ENCODE data around the gene KREMEN2. TPM values are rescaled to one million over a fixed set of nuclear protein-coding genes. Genes with fewer than 3 reads are reported as not detected.
"Not testable (repeated sequence)": the region's sequence is repeated elsewhere in the genome, so short reads cannot be mapped to it uniquely, and the experiment has no call there.

KREMEN2 gene
- total RNA-seq, 1 donor: not detected

- no peaks in the 10 kb centered on the region for H3K27me3 ChIP-seq (ENCODE audit: insufficient read depth, low read length)
- H3K9me3 ChIP-seq (ENCODE audit: low read depth, low read length): no peaks in the 10 kb centered on the region
- no peaks in the 10 kb centered on the region for H3K4me1 ChIP-seq (ENCODE audit: insufficient read depth, low read length)
- H3K4me3 ChIP-seq (ENCODE audit: low read length): no peak overlapping the region
These were observed 30.9 kb upstream of the KREMEN2 start for GRCh38 chr16:2933136-2933535.

DNA sequence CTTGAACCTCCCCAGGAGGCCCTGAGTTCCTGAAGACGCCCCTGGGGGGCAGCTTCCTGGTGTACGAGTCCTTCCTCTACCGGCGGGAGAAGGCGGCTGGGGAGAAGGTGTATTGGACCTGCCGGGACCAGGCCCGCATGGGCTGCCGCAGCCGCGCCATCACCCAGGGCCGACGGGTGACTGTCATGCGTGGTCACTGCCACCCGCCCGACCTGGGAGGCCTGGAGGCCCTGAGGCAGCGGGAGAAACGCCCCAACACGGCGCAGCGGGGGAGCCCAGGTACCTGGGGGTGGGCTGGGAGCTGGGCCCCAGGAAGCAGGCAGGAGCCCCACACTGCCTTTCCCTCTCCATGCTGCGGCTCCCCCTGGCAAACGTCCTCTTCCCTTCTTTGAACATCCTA, 30.4 kb upstream of the KREMEN2 start:
- H3K4me1 ChIP-seq (ENCODE audit: insufficient read depth, low read length): no peaks in the 10 kb centered on the region
- H3K27me3 ChIP-seq (ENCODE audit: insufficient read depth, low read length): no peaks in the 10 kb centered on the region
- H3K4me3 ChIP-seq (ENCODE audit: low read length): no peak overlapping the region
- no peaks in the 10 kb centered on the region for H3K9me3 ChIP-seq (ENCODE audit: low read depth, low read length)

DNA sequence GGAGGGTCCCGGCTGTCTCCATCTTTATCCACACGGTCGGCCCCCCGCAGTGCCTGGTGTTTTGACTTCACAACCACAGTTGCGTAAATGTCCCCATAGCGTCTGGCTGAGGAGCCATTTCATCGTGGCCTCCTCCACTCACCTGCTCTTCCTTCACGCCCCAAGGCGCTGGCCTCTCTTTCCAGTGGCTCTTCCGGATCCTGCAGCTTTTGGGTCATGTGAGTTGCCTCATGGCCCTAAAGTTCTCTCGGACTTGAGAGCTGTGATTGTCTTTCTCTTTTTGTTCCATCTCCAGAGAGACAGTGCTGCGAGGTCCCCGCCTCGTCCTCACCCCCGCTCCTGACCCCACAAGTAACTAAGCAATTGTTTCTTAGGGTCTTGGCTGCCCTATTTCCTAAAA, 29.6 kb upstream of the KREMEN2 start:
- H3K4me3 ChIP-seq (ENCODE audit: low read length): no peak overlapping the region
- H3K9me3 ChIP-seq (ENCODE audit: low read depth, low read length): no peaks in the 10 kb centered on the region
- H3K27me3 ChIP-seq (ENCODE audit: insufficient read depth, low read length): no peaks in the 10 kb centered on the region
- H3K4me1 ChIP-seq (ENCODE audit: insufficient read depth, low read length): no peaks in the 10 kb centered on the region

GRCh38 chr16:2936436-2937011, 27.6 kb upstream of the KREMEN2 start:
- H3K4me3 ChIP-seq (ENCODE audit: low read length): no peak overlapping the region
- no peaks in the 10 kb centered on the region for H3K9me3 ChIP-seq (ENCODE audit: low read depth, low read length)
- H3K27me3 ChIP-seq (ENCODE audit: insufficient read depth, low read length): no peaks in the 10 kb centered on the region
- H3K4me1 ChIP-seq (ENCODE audit: insufficient read depth, low read length): no peaks in the 10 kb centered on the region

DNA sequence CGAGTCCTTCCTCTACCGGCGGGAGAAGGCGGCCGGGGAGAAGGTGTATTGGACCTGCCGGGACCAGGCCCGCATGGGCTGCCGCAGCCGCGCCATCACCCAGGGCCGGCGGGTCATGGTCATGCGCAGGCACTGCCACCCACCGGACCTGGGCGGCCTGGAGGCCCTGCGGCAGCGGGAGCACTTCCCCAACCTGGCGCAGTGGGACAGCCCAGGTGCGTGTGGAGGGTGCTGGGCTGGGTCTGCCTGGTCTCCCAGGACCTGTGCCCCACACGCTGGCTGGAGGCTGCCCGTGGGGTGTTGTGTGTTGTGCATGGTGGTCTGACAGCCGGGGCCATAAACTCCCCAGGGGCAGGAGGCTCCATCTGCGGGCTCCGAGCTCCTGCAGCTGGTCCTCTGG, 26.9 kb upstream of the KREMEN2 start:
- no peaks in the 10 kb centered on the region for H3K9me3 ChIP-seq (ENCODE audit: low read depth, low read length)
- H3K4me1 ChIP-seq (ENCODE audit: insufficient read depth, low read length): no peaks in the 10 kb centered on the region
- H3K4me3 ChIP-seq (ENCODE audit: low read length): no peak overlapping the region
- H3K27me3 ChIP-seq (ENCODE audit: insufficient read depth, low read length): no peaks in the 10 kb centered on the region

DNA sequence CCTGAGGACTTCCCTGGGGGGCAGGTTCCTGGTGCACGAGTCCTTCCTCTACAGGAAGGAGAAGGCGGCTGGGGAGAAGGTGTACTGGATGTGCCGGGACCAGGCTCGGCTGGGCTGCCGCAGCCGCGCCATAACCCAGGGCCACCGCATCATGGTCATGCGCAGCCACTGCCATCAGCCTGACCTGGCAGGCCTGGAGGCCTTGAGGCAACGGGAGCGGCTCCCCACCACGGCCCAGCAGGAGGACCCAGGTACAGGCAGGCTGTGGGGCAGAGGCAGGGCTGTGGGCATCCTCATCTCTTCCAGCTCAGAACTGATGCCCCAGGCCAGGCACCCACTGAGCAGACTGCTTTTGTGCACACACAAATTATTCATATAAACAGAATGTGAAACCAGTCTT, 25.9 kb upstream of the KREMEN2 start:
- Histone ChIP-seq H3K4me3 (ENCODE audit: low read length) (no peak overlapping the region), H3K4me1 (ENCODE audit: insufficient read depth, low read length) (no peaks in the 10 kb centered on the region), H3K9me3 (ENCODE audit: low read depth, low read length) (no peaks in the 10 kb centered on the region), H3K27me3 (ENCODE audit: insufficient read depth, low read length) (no peaks in the 10 kb centered on the region)

GRCh38 chr16:2939968-2940367, 24.1 kb upstream of the KREMEN2 start:
- H3K9me3 ChIP-seq (ENCODE audit: low read depth, low read length): no peaks in the 10 kb centered on the region
- H3K4me1 ChIP-seq (ENCODE audit: insufficient read depth, low read length): no peaks in the 10 kb centered on the region
- H3K27me3 ChIP-seq (ENCODE audit: insufficient read depth, low read length): no peaks in the 10 kb centered on the region
- H3K4me3 ChIP-seq (ENCODE audit: low read length): no peak overlapping the region

DNA sequence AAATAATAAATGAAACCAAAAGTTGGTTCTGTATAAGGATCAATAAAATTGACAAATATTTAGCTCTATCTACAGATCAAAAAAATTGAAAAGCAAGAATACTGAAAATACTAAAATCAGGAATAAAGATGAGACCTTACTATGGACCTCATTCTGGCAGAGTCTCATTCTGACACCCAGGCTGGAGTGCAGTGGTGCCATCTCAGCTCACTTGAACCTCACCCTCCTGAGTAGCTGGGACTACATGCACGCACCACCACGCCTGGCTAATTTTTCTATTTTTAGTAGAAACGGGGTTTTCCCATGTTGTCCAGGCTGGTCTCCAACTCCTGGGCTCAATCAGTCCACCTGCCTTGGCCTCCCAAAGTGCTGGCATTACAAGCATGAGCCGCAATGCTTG, 22.0 kb upstream of the KREMEN2 start:
- H3K9me3 ChIP-seq (ENCODE audit: low read depth, low read length): no peaks in the 10 kb centered on the region
- H3K4me1 ChIP-seq (ENCODE audit: insufficient read depth, low read length): no peaks in the 10 kb centered on the region
- H3K4me3 ChIP-seq (ENCODE audit: low read length): no peak overlapping the region
- H3K27me3 ChIP-seq (ENCODE audit: insufficient read depth, low read length): no peaks in the 10 kb centered on the region

DNA sequence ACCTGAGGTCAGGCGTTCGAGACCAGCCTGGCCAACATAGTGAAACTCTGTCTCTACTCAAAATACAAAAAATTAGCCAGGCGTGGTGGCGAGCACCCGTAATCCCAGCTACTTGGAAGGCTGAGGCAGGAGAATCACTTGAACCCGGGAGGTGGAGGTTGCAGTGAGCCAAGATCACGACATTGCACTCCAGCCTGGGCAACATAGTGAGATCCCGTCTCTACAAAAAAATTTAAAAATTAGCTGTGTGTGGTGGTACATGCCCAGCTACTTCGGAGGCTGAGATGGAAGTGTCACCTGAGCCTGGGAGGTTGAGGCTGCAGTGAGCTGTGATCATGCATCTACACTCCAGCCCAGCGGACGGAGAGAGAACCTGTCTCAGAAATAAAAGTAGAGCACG, 20.4 kb upstream of the KREMEN2 start:
- H3K4me1 ChIP-seq (ENCODE audit: insufficient read depth, low read length); H3K27me3 ChIP-seq (ENCODE audit: insufficient read depth, low read length); H3K4me3 ChIP-seq (ENCODE audit: low read length); H3K9me3 ChIP-seq (ENCODE audit: low read depth, low read length): not testable (repeated sequence)

GRCh38 chr16:2946649-2947048, 17.4 kb upstream of the KREMEN2 start:
- Histone ChIP-seq H3K4me1 (ENCODE audit: insufficient read depth, low read length) (no peaks in the 10 kb centered on the region), H3K4me3 (ENCODE audit: low read length) (no peak overlapping the region), H3K9me3 (ENCODE audit: low read depth, low read length) (no peaks in the 10 kb centered on the region), H3K27me3 (ENCODE audit: insufficient read depth, low read length) (no peaks in the 10 kb centered on the region)

- Histone ChIP-seq H3K4me3 (ENCODE audit: low read length) (no peak overlapping the region), H3K27me3 (ENCODE audit: insufficient read depth, low read length) (no peaks in the 10 kb centered on the region), H3K4me1 (ENCODE audit: insufficient read depth, low read length) (no peaks in the 10 kb centered on the region), H3K9me3 (ENCODE audit: low read depth, low read length) (no peaks in the 10 kb centered on the region)
These were observed 15.0 kb upstream of the KREMEN2 start for GRCh38 chr16:2948807-2949704.

GRCh38 chr16:2949705-2950352, 14.2 kb upstream of the KREMEN2 start:
- H3K9me3 ChIP-seq (ENCODE audit: low read depth, low read length): no peaks in the 10 kb centered on the region
- no peaks in the 10 kb centered on the region for H3K27me3 ChIP-seq (ENCODE audit: insufficient read depth, low read length)
- H3K4me1 ChIP-seq (ENCODE audit: insufficient read depth, low read length): no peaks in the 10 kb centered on the region
- no peak overlapping the region for H3K4me3 ChIP-seq (ENCODE audit: low read length)

GRCh38 chr16:2950353-2950724, 13.7 kb upstream of the KREMEN2 start:
- H3K27me3 ChIP-seq (ENCODE audit: insufficient read depth, low read length): no peaks in the 10 kb centered on the region
- no peak overlapping the region for H3K4me3 ChIP-seq (ENCODE audit: low read length)
- no peaks in the 10 kb centered on the region for H3K4me1 ChIP-seq (ENCODE audit: insufficient read depth, low read length)
- no peaks in the 10 kb centered on the region for H3K9me3 ChIP-seq (ENCODE audit: low read depth, low read length)

GRCh38 chr16:2950773-2951172, 13.3 kb upstream of the KREMEN2 start:
- H3K4me1 ChIP-seq (ENCODE audit: insufficient read depth, low read length): peaks cover under 1% of the 10 kb centered on the region
- no peaks in the 10 kb centered on the region for H3K27me3 ChIP-seq (ENCODE audit: insufficient read depth, low read length)
- no peak overlapping the region for H3K4me3 ChIP-seq (ENCODE audit: low read length)
- no peaks in the 10 kb centered on the region for H3K9me3 ChIP-seq (ENCODE audit: low read depth, low read length)

GRCh38 chr16:2952679-2953078, 11.4 kb upstream of the KREMEN2 start:
- Histone ChIP-seq H3K27me3 (ENCODE audit: insufficient read depth, low read length) (no peaks in the 10 kb centered on the region), H3K9me3 (ENCODE audit: low read depth, low read length) (no peaks in the 10 kb centered on the region), H3K4me3 (ENCODE audit: low read length) (no peak overlapping the region), H3K4me1 (ENCODE audit: insufficient read depth, low read length) (peaks cover 9% of the 10 kb centered on the region)

All from mononuclear cell (primary cell).